Mesendoderm (in vitro differentiated cells): ENCODE results near the gene DEK.

Experiments
- DNase-seq: peaks from one replicate; pipeline ENCODE4 v3.0.0; 2013
- H2AK5ac ChIP-seq: 2 replicates; pipeline ENCODE4 v1.6.1; 2013; ENCODE audit warnings: low read length, inconsistent platforms
- H2BK120ac ChIP-seq: 2 replicates; pipeline ENCODE4 v1.6.1; 2013; ENCODE audit warnings: low read depth, mild to moderate bottlenecking, low read length, moderate library complexity, mixed read lengths
- H2BK15ac ChIP-seq: replicated peaks from 2 replicates; pipeline ENCODE4 v1.6.1; 2013; ENCODE audit warnings: low read depth, mild to moderate bottlenecking, moderate library complexity
- H2BK5ac ChIP-seq: 2 replicates; pipeline ENCODE4 v1.6.1; 2013; ENCODE audit warnings: low read length, inconsistent platforms
- H3K18ac ChIP-seq: 2 replicates; pipeline ENCODE4 v1.6.1; 2013; ENCODE audit warnings: mild to moderate bottlenecking, low read length, mixed read lengths
- H3K23ac ChIP-seq: one replicate; pipeline ENCODE4 v1.6.1; 2013; ENCODE audit warnings: low read length
- H3K27ac ChIP-seq: 2 replicates; pipeline ENCODE4 v1.5.1; 2013; ENCODE audit warnings: low read depth, mild to moderate bottlenecking, inconsistent platforms, low read length, moderate library complexity
- H3K27me3 ChIP-seq: 2 replicates; pipeline ENCODE4 v1.6.1; 2013; ENCODE audit warnings: low read length, control low read depth, mild to moderate bottlenecking, inconsistent platforms; ENCODE audit not compliant: insufficient read depth, poor library complexity
- H3K36me3 ChIP-seq: 2 replicates; pipeline ENCODE4 v1.6.1; 2013; ENCODE audit warnings: low read length, inconsistent platforms; ENCODE audit not compliant: control insufficient read depth, insufficient read depth
- H3K4ac ChIP-seq: one replicate; pipeline ENCODE4 v1.6.1; 2013; ENCODE audit warnings: low read depth, mild to moderate bottlenecking, low read length, moderate library complexity
- H3K4me1 ChIP-seq: 2 replicates; pipeline ENCODE4 v1.6.1; 2013; ENCODE audit warnings: low read depth, low read length, inconsistent platforms; ENCODE audit not compliant: control insufficient read depth
- H3K4me2 ChIP-seq: 2 replicates; pipeline ENCODE4 v1.6.1; 2013; ENCODE audit warnings: low read length
- H3K4me3 ChIP-seq: 2 replicates; pipeline ENCODE4 v1.5.1; 2013; ENCODE audit warnings: mild to moderate bottlenecking, low read length
- H3K56ac ChIP-seq: one replicate; pipeline ENCODE4 v1.6.1; 2013; ENCODE audit warnings: low read length
- H3K79me1 ChIP-seq: 2 replicates; pipeline ENCODE4 v1.6.1; 2013; ENCODE audit warnings: low read length, inconsistent platforms
- H3K79me2 ChIP-seq: 2 replicates; pipeline ENCODE4 v1.6.1; 2013; ENCODE audit warnings: mild to moderate bottlenecking, low read length; ENCODE audit not compliant: control insufficient read depth, insufficient read depth
- H3K9ac ChIP-seq: 2 replicates; pipeline ENCODE4 v1.6.1; 2013; ENCODE audit warnings: low read length, inconsistent platforms
- H4K5ac ChIP-seq: one replicate; pipeline ENCODE4 v1.6.1; 2013; ENCODE audit warnings: low read length
- H4K8ac ChIP-seq: one replicate; pipeline ENCODE4 v1.6.1; 2013; ENCODE audit warnings: low read depth, mild to moderate bottlenecking, control low read depth, low read length, moderate library complexity
- WGBS: extraction: QIAGEN DNeasy Blood & Tissue Kit; methylation state at CpG from one replicate; pipeline ENCODE4 v1.1.7; 2013; ENCODE audit warnings: low lambda C conversion rate, missing lambda C conversion rate; ENCODE audit not compliant: insufficient coverage; ENCODE audit errors: extremely low coverage; 5-methylcytosine and 5-hydroxymethylcytosine counted together

The DEK gene

DNA sequence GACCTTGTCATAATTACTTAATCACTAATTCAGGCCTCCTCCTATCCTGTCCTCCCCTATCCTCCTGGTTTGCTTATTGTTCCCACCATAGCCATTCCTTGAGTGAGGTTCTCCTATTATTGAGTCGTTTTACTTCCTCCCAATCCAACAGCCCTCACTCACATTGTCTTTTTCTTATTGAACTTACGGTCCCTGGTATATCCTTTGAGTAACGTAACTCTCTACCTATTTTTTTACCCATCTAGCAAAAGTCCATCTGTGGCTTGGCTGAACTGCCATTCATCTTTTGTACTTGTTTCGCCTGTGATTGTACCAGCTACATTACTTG is 43.1 kb downstream of the DEK start:
- H3K4me1 ChIP-seq, result no peaks in the 10 kb centered on the region
- H3K79me1 ChIP-seq, result no peaks in the 10 kb centered on the region
- peaks cover 1% of the 10 kb centered on the region for H3K36me3 ChIP-seq
- no peak overlapping the region for H2AK5ac ChIP-seq
- no peak overlapping the region for H3K23ac ChIP-seq
- H2BK5ac ChIP-seq, result no peak overlapping the region
- H3K4me2 ChIP-seq, result no peak overlapping the region
- H3K9ac ChIP-seq, result no peak overlapping the region
- H2BK15ac ChIP-seq, result no peak overlapping the region
- no peak overlapping the region for H3K18ac ChIP-seq
- H3K79me2 ChIP-seq, result no peaks in the 10 kb centered on the region
- no peak overlapping the region for H3K27ac ChIP-seq
- no CpG with 5 or more reads among the region's 4 CpGs for WGBS
- H3K27me3 ChIP-seq, result no peaks in the 10 kb centered on the region
- H2BK120ac ChIP-seq, result no peak overlapping the region
- no peak for DNase-seq
- H4K8ac ChIP-seq, result no peak overlapping the region
- H4K5ac ChIP-seq, result no peak overlapping the region
- H3K56ac ChIP-seq, result no peak overlapping the region
- no peak overlapping the region for H3K4ac ChIP-seq
- H3K4me3 ChIP-seq, result no peak overlapping the region

DNA sequence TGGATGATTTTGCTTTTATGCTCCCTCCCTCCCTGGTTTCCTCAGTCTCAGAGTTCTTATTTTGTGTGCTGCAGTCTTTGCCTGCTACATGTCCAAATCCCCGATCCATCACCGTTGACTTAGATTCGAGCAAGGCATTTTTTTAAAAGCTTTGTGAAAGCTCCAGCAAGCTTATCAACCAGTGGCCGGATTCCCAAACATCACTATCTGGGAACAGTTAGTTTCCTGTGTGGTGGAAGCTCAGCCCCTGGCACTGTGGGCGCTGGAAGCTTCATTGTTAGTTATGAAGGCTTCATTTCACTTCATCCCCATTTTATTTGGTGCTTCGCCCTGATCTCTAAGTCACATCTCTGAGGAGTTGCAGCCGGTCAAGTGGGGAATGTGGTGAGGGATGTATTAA is 44.7 kb downstream of the DEK start:
- H2BK5ac ChIP-seq, result no peak overlapping the region
- H3K4ac ChIP-seq, result no peak overlapping the region
- no peak overlapping the region for H3K27ac ChIP-seq
- no peaks in the 10 kb centered on the region for H3K36me3 ChIP-seq
- H3K23ac ChIP-seq, result no peak overlapping the region
- H2AK5ac ChIP-seq, result no peak overlapping the region
- no peak overlapping the region for H3K4me2 ChIP-seq
- no peak overlapping the region for H3K4me3 ChIP-seq
- no peak for DNase-seq
- no peak overlapping the region for H4K5ac ChIP-seq
- no peaks in the 10 kb centered on the region for H3K27me3 ChIP-seq
- H3K79me2 ChIP-seq, result no peaks in the 10 kb centered on the region
- H3K79me1 ChIP-seq, result no peaks in the 10 kb centered on the region
- no peak overlapping the region for H2BK120ac ChIP-seq
- no peak overlapping the region for H2BK15ac ChIP-seq
- H3K56ac ChIP-seq, result no peak overlapping the region
- H3K9ac ChIP-seq, result no peak overlapping the region
- H3K4me1 ChIP-seq, result no peaks in the 10 kb centered on the region
- H4K8ac ChIP-seq, result no peak overlapping the region
- H3K18ac ChIP-seq, result no peak overlapping the region
- WGBS, result no CpG with 5 or more reads among the region's 7 CpGs

DNA sequence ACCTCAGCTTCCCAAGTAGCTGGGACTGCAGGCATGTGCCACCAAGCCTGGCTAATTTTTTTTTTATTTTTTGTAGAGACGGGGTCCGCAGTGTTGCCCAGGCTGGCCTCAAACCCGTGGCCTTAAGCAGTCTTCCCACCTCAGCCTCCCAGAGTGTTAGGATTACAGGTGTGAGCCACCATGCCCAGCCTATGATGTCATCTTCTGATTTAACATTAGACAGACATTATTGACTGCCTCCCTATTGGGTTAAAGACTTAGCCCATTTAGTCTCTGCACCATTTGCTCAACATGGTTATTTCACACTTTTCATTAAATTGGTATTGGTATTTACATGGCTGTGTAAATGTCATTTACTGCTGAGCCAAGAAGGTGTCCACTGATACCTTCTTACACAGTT is 46.1 kb downstream of the DEK start:
- no peak overlapping the region for H4K8ac ChIP-seq
- no peak overlapping the region for H4K5ac ChIP-seq
- DNase-seq, result no peak
- no peak overlapping the region for H2AK5ac ChIP-seq
- H3K27ac ChIP-seq, result no peak overlapping the region
- no peaks in the 10 kb centered on the region for H3K79me1 ChIP-seq
- H3K36me3 ChIP-seq, result no peaks in the 10 kb centered on the region
- H3K79me2 ChIP-seq, result no peaks in the 10 kb centered on the region
- H3K23ac ChIP-seq, result no peak overlapping the region
- H3K56ac ChIP-seq, result no peak overlapping the region
- H2BK15ac ChIP-seq, result no peak overlapping the region
- no peak overlapping the region for H2BK5ac ChIP-seq
- H3K27me3 ChIP-seq, result no peaks in the 10 kb centered on the region
- no peak overlapping the region for H2BK120ac ChIP-seq
- H3K9ac ChIP-seq, result no peak overlapping the region
- no peak overlapping the region for H3K4me3 ChIP-seq
- no peak overlapping the region for H3K4ac ChIP-seq
- H3K4me2 ChIP-seq, result no peak overlapping the region
- H3K4me1 ChIP-seq, result no peaks in the 10 kb centered on the region
- H3K18ac ChIP-seq, result no peak overlapping the region
- no CpG with 5 or more reads among the region's 3 CpGs for WGBS

DNA sequence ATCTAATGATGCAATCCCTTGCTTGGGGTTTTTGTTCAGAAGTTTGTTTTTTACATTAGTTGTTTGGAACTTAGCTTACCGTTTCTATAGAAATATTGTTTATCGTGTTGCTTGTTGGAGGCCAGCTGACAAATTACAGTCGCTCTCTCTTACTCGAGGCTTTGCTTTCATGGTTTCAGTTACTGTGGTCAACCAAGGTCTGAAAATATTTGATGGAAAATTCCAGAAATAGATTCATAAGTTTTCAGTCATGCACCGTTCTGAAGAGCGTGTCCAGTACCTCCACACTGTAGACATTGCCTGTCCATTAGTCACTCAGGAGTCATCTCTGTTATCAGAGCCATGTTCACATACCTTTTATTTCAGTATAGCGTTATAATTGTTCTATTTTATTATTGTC is 47.9 kb downstream of the DEK start:
- WGBS, result no CpG with 5 or more reads among the region's 7 CpGs
- Histone ChIP-seq H3K4me1 (no peaks in the 10 kb centered on the region), H4K8ac (no peak overlapping the region), H3K4ac (no peak overlapping the region), H3K56ac (no peak overlapping the region), H3K9ac (no peak overlapping the region), H3K4me3 (no peak overlapping the region), H3K27ac (no peak overlapping the region), H2BK120ac (no peak overlapping the region), H4K5ac (no peak overlapping the region), H3K27me3 (no peaks in the 10 kb centered on the region), H2AK5ac (no peak overlapping the region), H2BK15ac (no peak overlapping the region), H3K4me2 (no peak overlapping the region), H3K79me1 (no peaks in the 10 kb centered on the region), H3K23ac (no peak overlapping the region), H2BK5ac (no peak overlapping the region), H3K18ac (no peak overlapping the region), H3K79me2 (no peaks in the 10 kb centered on the region), H3K36me3 (no peaks in the 10 kb centered on the region)
- no peak for DNase-seq

DNA sequence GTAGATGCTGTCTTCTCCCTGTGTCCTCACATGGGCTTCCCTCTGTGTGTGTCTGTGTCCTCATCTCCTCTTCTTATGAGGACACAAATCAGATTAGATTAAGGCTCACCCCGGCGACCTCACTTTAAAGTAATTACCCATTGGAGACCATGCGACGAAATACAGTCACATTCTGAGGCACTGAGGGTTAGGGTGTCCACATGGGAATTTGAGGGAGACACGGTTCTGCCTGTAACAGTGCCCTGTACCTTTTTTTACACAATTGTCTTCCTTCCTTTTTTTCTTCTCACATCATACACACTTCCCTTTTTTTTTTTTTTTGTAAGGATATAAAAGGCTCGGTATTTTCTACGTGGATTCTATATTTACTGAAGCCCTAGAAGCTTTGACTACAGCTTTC is 48.9 kb downstream of the DEK start:
- no peaks in the 10 kb centered on the region for H3K27me3 ChIP-seq
- H2BK5ac ChIP-seq, result no peak overlapping the region
- WGBS, result no CpG with 5 or more reads among the region's 7 CpGs
- no peak overlapping the region for H3K56ac ChIP-seq
- no peak overlapping the region for H3K4me3 ChIP-seq
- H2BK15ac ChIP-seq, result no peak overlapping the region
- H3K4me1 ChIP-seq, result no peaks in the 10 kb centered on the region
- no peaks in the 10 kb centered on the region for H3K79me1 ChIP-seq
- H3K9ac ChIP-seq, result no peak overlapping the region
- DNase-seq, result no peak
- H3K23ac ChIP-seq, result no peak overlapping the region
- H3K27ac ChIP-seq, result no peak overlapping the region
- H3K79me2 ChIP-seq, result no peaks in the 10 kb centered on the region
- no peaks in the 10 kb centered on the region for H3K36me3 ChIP-seq
- no peak overlapping the region for H3K4ac ChIP-seq
- H2BK120ac ChIP-seq, result no peak overlapping the region
- H3K4me2 ChIP-seq, result no peak overlapping the region
- no peak overlapping the region for H4K8ac ChIP-seq
- no peak overlapping the region for H2AK5ac ChIP-seq
- H3K18ac ChIP-seq, result no peak overlapping the region
- no peak overlapping the region for H4K5ac ChIP-seq

DNA sequence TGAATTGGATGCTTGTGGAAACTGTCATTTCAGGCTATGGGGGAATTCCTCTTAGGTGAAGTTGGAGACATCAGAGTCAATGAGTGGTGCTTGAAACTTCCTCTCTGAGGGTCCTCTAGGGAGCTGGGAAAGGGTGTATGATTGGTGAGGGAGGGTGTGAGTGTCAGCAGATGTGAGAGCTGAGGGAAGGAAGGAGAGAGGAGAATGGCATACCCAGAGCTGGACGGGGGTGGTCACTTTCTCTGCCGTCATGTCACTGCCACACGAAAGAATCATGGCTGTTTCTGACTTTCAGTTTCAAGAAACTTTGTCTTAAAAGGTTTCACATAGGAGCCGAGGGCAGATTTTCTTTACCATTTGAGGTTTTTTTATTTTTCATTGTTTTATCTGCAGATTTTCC is 50.3 kb downstream of the DEK start:
- Histone ChIP-seq H3K4me1 (no peaks in the 10 kb centered on the region), H3K36me3 (no peaks in the 10 kb centered on the region), H3K4ac (no peak overlapping the region), H3K9ac (no peak overlapping the region), H3K4me3 (no peak overlapping the region), H2BK120ac (no peak overlapping the region), H3K56ac (no peak overlapping the region), H3K79me1 (no peaks in the 10 kb centered on the region), H3K4me2 (no peak overlapping the region), H3K79me2 (no peaks in the 10 kb centered on the region), H3K27me3 (no peaks in the 10 kb centered on the region), H3K23ac (no peak overlapping the region), H2BK15ac (no peak overlapping the region), H4K5ac (no peak overlapping the region), H2AK5ac (no peak overlapping the region), H3K27ac (no peak overlapping the region), H3K18ac (no peak overlapping the region), H2BK5ac (no peak overlapping the region), H4K8ac (no peak overlapping the region)
- no CpG with 5 or more reads among the region's 4 CpGs for WGBS
- no peak for DNase-seq
